Gastroesophageal sphincter (tissue), 2 donors: ENCODE results near the gene SLC35E1.
"Not testable (repeated sequence)": the region's sequence is repeated elsewhere in the genome, so short reads cannot be mapped to it uniquely, and the experiment has no call there.

Experiments
- EP300 ChIP-seq: sonication (generic); formaldehyde crosslinking; IDR thresholded peaks from one replicate; pipeline ENCODE4 v1.6.1; 2017; ENCODE audit warnings: antibody characterized with exemption, mild to moderate bottlenecking
- POLR2A ChIP-seq, 2 donors: fragments of 450-650 bp; IDR thresholded peaks; one replicate each; pipeline ENCODE4 v1.6.1; 2017; ENCODE audit warnings: antibody characterized with exemption in 2 of 2, mild to moderate bottlenecking in 2 of 2, moderate library complexity in 1 of 2

DNA sequence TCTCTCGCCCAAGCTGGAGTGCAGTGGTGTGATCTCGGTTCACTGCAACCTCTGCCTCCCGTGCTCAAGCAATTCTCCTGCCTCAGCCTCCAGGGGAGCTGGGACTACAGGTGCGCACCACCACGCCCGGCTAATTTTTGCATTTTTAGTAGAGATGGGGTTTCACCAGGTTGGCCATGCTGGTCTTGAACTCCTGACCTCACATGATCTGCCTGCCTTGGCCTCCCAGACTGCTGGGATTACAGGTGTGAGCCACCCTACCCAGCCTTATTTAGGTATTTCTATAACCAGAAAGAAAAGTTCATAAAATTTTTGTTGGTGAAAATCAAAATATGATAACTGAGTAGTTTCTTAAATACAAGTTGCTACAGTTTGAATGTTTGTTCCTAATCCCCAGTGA is 28.5 kb downstream of the SLC35E1 start:
- TF ChIP-seq POLR2A (IDR thresholded peaks at IDR 0.05); EP300: not testable (repeated sequence)
